HCT116 (cell line): Measurements from ENCODE around the gene RANBP3L. TPM values are rescaled to one million over a fixed set of nuclear protein-coding genes. Genes with fewer than 3 reads are reported as not detected.

Source experiments
- ATAC-seq: fragments of 200-7000 bp; cut with Tn5 transposase; 2 replicates; pipeline ENCODE4 v1.9.1; 2020; ENCODE audit warnings: mild to moderate bottlenecking, moderate library complexity
- BruUV-seq: library from RNA; stranded (reverse); fragments of 400-500 nt; replicated peaks from 2 replicates; lab custom pipeline; 2021; lab: Mats Ljungman, UMichigan
- CTCF ChIA-PET: fragments of 300-600 bp; sonication (Branson Sonifier 250); formaldehyde crosslinking; loops from one replicate; lab custom pipeline; 2021; ENCODE audit warnings: antibody characterized with exemption; lab: Charles Lee
- POLR2A ChIA-PET: fragments of 300-600, 350-600 bp; sonication (Branson Sonifier 250); formaldehyde crosslinking; loops from one replicate; lab custom pipeline; 2021; ENCODE audit warnings: antibody characterized with exemption; lab: Charles Lee
- RAD21 ChIA-PET, 2 experiments: fragments of 300-600 bp; sonication (Branson Sonifier 250); formaldehyde crosslinking; loops; one replicate each; lab custom pipeline; 2023; ENCODE audit warnings: low total read pairs in 2 of 2; ENCODE audit not compliant: uncharacterized antibody in 2 of 2, unreplicated experiment in 2 of 2, low non-redundant PET in 1 of 2; lab: Charles Lee
- DNase-seq: peaks from one replicate; pipeline ENCODE4 v3.0.0-alpha.2; 2010; ENCODE audit warnings: low read depth, low spot score
- H2AFZ ChIP-seq: fragments of 200-600 bp; shearing (Covaris generic), sonication (generic); 2 replicates; pipeline ENCODE4 v1.6.1; 2017; ENCODE audit warnings: low read depth, mixed run types, mixed read lengths, antibody characterized with exemption, low read length; ENCODE audit not compliant: poor library complexity, severe bottlenecking
- H3K27ac ChIP-seq: 2 replicates; pipeline ENCODE4 v1.5.1; 2012; ENCODE audit warnings: low read depth, low read length
- H3K27me3 ChIP-seq: fragments of 200-600 bp; sonication (generic); 2 replicates; pipeline ENCODE4 v1.6.1; 2016; ENCODE audit warnings: mixed run types, low read length, mixed read lengths; ENCODE audit not compliant: insufficient read depth
- H3K36me3 ChIP-seq, 2 experiments: fragments of 200-500 bp in 1 of 2; fragments of 200-600 bp in 1 of 2; sonication (Bioruptor generic) in 1 of 2; sonication (generic) in 1 of 2; 2 replicates each; pipeline versions ENCODE4 v1.5.1 to v1.6.1; 2014 to 2016; ENCODE audit warnings: low read length in 2 of 2, inconsistent platforms in 1 of 2, mixed read lengths in 1 of 2, mixed run types in 1 of 2; ENCODE audit not compliant: insufficient read depth in 2 of 2, control insufficient read depth in 1 of 2
- H3K4me1 ChIP-seq, 2 experiments: fragments of 200-600 bp in 1 of 2; sonication (generic) in 1 of 2; 2 replicates each; pipeline versions ENCODE4 v1.5.1 to v1.6.1; 2012 to 2017; ENCODE audit warnings: low read length in 2 of 2, inconsistent platforms in 1 of 2, mild to moderate bottlenecking in 1 of 2, mixed read lengths in 1 of 2, mixed run types in 1 of 2, moderate library complexity in 1 of 2; ENCODE audit not compliant: insufficient read depth in 2 of 2, control insufficient read depth in 1 of 2
- H3K4me2 ChIP-seq: fragments of 200-600 bp; sonication (generic); 2 replicates; pipeline ENCODE4 v1.6.1; 2017; ENCODE audit warnings: mixed run types, low read length, mixed read lengths
- H3K4me3 ChIP-seq, 2 experiments: fragments of 200-600 bp in 1 of 2; sonication (generic) in 1 of 2; replicated peaks in 1 of 2; 2 replicates each; pipeline ENCODE4 v1.5.1; 2011 to 2016; ENCODE audit warnings: low read length in 2 of 2, control low read depth in 1 of 2, low read depth in 1 of 2, mild to moderate bottlenecking in 1 of 2, mixed read lengths in 1 of 2, mixed run types in 1 of 2
- H3K79me2 ChIP-seq: fragments of 200-600 bp; sonication (generic); 2 replicates; pipeline ENCODE4 v1.6.1; 2017; ENCODE audit warnings: mild to moderate bottlenecking, mixed run types, low read length, moderate library complexity, mixed read lengths; ENCODE audit not compliant: insufficient read depth
- H3K9ac ChIP-seq: fragments of 200-600 bp; sonication (generic); 2 replicates; pipeline ENCODE4 v1.6.1; 2016; ENCODE audit warnings: low read length, mixed read lengths
- H3K9me2 ChIP-seq: fragments of 200-600 bp; sonication (generic), shearing (Covaris generic); 2 replicates; pipeline ENCODE4 v1.6.1; 2017; ENCODE audit warnings: mixed run types, mild to moderate bottlenecking, moderate library complexity; ENCODE audit not compliant: insufficient read depth
- H3K9me3 ChIP-seq, 2 experiments: fragments of 200-500 bp in 1 of 2; fragments of 200-600 bp in 1 of 2; sonication (Bioruptor generic) in 1 of 2; sonication (generic) in 1 of 2; 2 replicates each; pipeline ENCODE4 v1.6.1; 2014 to 2017; ENCODE audit warnings: low read length in 2 of 2, mixed read lengths in 2 of 2, inconsistent platforms in 1 of 2, low read depth in 1 of 2, mild to moderate bottlenecking in 1 of 2, mixed run types in 1 of 2, moderate library complexity in 1 of 2; ENCODE audit not compliant: control insufficient read depth in 1 of 2, insufficient read depth in 1 of 2
- H4K20me1 ChIP-seq: fragments of 200-600 bp; sonication (generic), shearing (Covaris generic); 2 replicates; pipeline ENCODE4 v1.6.1; 2017; ENCODE audit warnings: mixed run types, mild to moderate bottlenecking, moderate library complexity; ENCODE audit not compliant: insufficient read depth
- CBX3 ChIP-seq: IDR thresholded peaks from 2 replicates; pipeline ENCODE4 v1.6.1; 2012; ENCODE audit warnings: low read depth
- CTCF ChIP-seq, 3 experiments: fragments of 200-600 bp in 1 of 3; sonication (generic) in 1 of 3; IDR thresholded peaks in 2 of 3; conservative IDR thresholded peaks in 1 of 3; 2 replicates each; pipeline ENCODE4 v1.5.1; 2012 to 2017; ENCODE audit warnings: low read depth in 2 of 3, low read length in 2 of 3, antibody characterized with exemption in 1 of 3, borderline replicate concordance in 1 of 3, control low read depth in 1 of 3, mild to moderate bottlenecking in 1 of 3, mixed read lengths in 1 of 3, mixed run types in 1 of 3, moderate library complexity in 1 of 3; ENCODE audit not compliant: insufficient read depth in 1 of 3
- ELF1 ChIP-seq: IDR thresholded peaks from 2 replicates; pipeline ENCODE4 v1.6.1; 2012; ENCODE audit warnings: low read depth, borderline replicate concordance
- JUND ChIP-seq: IDR thresholded peaks from 2 replicates; pipeline ENCODE4 v1.6.1; 2012
- POLR2AphosphoS5 ChIP-seq: IDR thresholded peaks from 2 replicates; pipeline ENCODE4 v1.6.1; 2011; ENCODE audit warnings: mild to moderate bottlenecking, low read depth, low read length, moderate library complexity
- intact Hi-C: fragments of 100-400 bp; cut with micrococcal nuclease; formaldehyde crosslinking; loops from 2 replicates; pipeline ENCODE4 v1.10.0; 2022
- total RNA-seq: library from RNA; stranded (reverse); gene quantifications from one replicate; pipeline ENCODE4 v1.2.1, GENCODE V29; 2021; ENCODE audit not compliant: unreplicated experiment
- TF ChIP-seq, protein P1 (sequence below): IDR thresholded peaks from 2 replicates; pipeline ENCODE4 v1.6.1; 2011; ENCODE audit warnings: mild to moderate bottlenecking, low read length, moderate library complexity; ENCODE audit not compliant: insufficient replicate concordance; ENCODE audit errors: extremely low read depth

Gene RANBP3L
- total RNA-seq, 1 experiment from 2014 or later = not detected

- Histone ChIP-seq H3K4me3 (no peak overlapping the region; a peak in 1 of 4 replicates), H3K79me2 (peaks cover 16% of the 10 kb centered on the region), H3K27me3 (no peaks in the 10 kb centered on the region), H4K20me1 (no peaks in the 10 kb centered on the region), H3K27ac (no peak overlapping the region), H3K36me3 (no peaks in the 10 kb centered on the region), H3K9ac (no peak overlapping the region), H3K4me1 (peaks cover 14 to 33% of the 10 kb centered on the region in 2 experiments; a peak in 3 of 4 replicates), H3K4me2 (peak overlapping the region; percentile 87), H3K9me3 (no peaks in the 10 kb centered on the region), H3K9me2 (no peaks in the 10 kb centered on the region), H2AFZ (no peak overlapping the region)
- ChIA-PET POLR2A (no interaction called here), RAD21 (no interaction called here), CTCF (interaction anchor here (1.0 kb wide), 1 partner anchor 160 kb away, joined by 3 read pairs; no protein-coding TSS in a partner anchor)
- DNase-seq = no peak
- no peak for TF ChIP-seq POLR2AphosphoS5
- intact Hi-C loops = loop anchor here (5.0 to 10.0 kb wide), 2 partner anchors 87 to 365 kb away; partner anchors contain the start of genes LMBRD2, SKP2 and SLC1A3
- no peak for ATAC-seq
- TSS peak; percentile 54 for BruUV-seq
These were observed 62.1 kb downstream of the RANBP3L start for GRCh38 chr5:36239370-36240293.

GRCh38 chr5:36238502-36239295 is 63.0 kb downstream of the RANBP3L start:
- H3K36me3 ChIP-seq = no peaks in the 10 kb centered on the region
- peak overlapping the region; percentile 29; the same call in 1 of the 2 replicates for H3K4me2 ChIP-seq
- H3K9me2 ChIP-seq = no peaks in the 10 kb centered on the region
- POLR2A ChIA-PET = no interaction called here
- H3K4me3 ChIP-seq = no peak overlapping the region
- ATAC-seq = no peak
- H3K27me3 ChIP-seq = no peaks in the 10 kb centered on the region
- H3K9ac ChIP-seq = no peak overlapping the region
- no peak overlapping the region for H2AFZ ChIP-seq
- H3K79me2 ChIP-seq = peaks cover 18% of the 10 kb centered on the region
- intact Hi-C loops = no loop called here
- no TSS peak for BruUV-seq
- no peaks in the 10 kb centered on the region for H4K20me1 ChIP-seq
- TF ChIP-seq CBX3 = no peak
- TF ChIP-seq CTCF (IDR thresholded peaks at IDR 0.05 in 2 of 3, conservative IDR thresholded peaks at IDR 0.05 in 1 of 3; ENCODE audit: borderline replicate concordance in 1 of 3, insufficient read depth in 1 of 3, low read depth in 2 of 3, low read length in 2 of 3) = no peak
- no peak for TF ChIP-seq ELF1
- no peak for TF ChIP-seq JUND
- TF ChIP-seq, protein P1, sequence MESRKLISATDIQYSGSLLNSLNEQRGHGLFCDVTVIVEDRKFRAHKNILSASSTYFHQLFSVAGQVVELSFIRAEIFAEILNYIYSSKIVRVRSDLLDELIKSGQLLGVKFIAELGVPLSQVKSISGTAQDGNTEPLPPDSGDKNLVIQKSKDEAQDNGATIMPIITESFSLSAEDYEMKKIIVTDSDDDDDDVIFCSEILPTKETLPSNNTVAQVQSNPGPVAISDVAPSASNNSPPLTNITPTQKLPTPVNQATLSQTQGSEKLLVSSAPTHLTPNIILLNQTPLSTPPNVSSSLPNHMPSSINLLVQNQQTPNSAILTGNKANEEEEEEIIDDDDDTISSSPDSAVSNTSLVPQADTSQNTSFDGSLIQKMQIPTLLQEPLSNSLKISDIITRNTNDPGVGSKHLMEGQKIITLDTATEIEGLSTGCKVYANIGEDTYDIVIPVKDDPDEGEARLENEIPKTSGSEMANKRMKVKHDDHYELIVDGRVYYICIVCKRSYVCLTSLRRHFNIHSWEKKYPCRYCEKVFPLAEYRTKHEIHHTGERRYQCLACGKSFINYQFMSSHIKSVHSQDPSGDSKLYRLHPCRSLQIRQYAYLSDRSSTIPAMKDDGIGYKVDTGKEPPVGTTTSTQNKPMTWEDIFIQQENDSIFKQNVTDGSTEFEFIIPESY = no peak
- no peak overlapping the region for H3K27ac ChIP-seq
- CTCF ChIA-PET = no interaction called here
- no peak for DNase-seq
- peaks cover 14 to 33% of the 10 kb centered on the region in 2 experiments; a peak in 3 of 4 replicates for H3K4me1 ChIP-seq
- H3K9me3 ChIP-seq = no peaks in the 10 kb centered on the region
- RAD21 ChIA-PET = no interaction called here
